ENCODE data around the gene UGT1A9. TPM values are rescaled to one million over a fixed set of nuclear protein-coding genes. Genes with fewer than 3 reads are reported as not detected.

The UGT1A9 gene
- total and polyA plus RNA-seq, 2 of the 13 experiments (the other 11 are each of a cell fraction or from before 2014, with no cell fraction given) = 0.07 TPM; not detected in 1

- TF ChIP-seq ZUFSP (CRISPR knock-in tag; IDR thresholded peaks at IDR 0.05; ENCODE audit: borderline replicate concordance) = no peak
- no peak for TF ChIP-seq GLI4 (CRISPR knock-in tag; IDR thresholded peaks at IDR 0.05; ENCODE audit: borderline replicate concordance)
- TF ChIP-seq NFYB (CRISPR knock-in tag; IDR thresholded peaks at IDR 0.05) = no peak
- TF ChIP-seq MLLT10 (CRISPR knock-in tag; IDR thresholded peaks at IDR 0.05) = no peak
- no peak for TF ChIP-seq ZNF383 (CRISPR knock-in tag; IDR thresholded peaks at IDR 0.05; ENCODE audit: borderline replicate concordance)
- no peak for TF ChIP-seq U2AF2 (IDR thresholded peaks at IDR 0.05; ENCODE audit: low read depth, low read length)
- peak; percentile 63; the same call in 1 of the 2 replicates for TF ChIP-seq ZNF430 (CRISPR knock-in tag; IDR thresholded peaks at IDR 0.05)
- TF ChIP-seq, protein P1, sequence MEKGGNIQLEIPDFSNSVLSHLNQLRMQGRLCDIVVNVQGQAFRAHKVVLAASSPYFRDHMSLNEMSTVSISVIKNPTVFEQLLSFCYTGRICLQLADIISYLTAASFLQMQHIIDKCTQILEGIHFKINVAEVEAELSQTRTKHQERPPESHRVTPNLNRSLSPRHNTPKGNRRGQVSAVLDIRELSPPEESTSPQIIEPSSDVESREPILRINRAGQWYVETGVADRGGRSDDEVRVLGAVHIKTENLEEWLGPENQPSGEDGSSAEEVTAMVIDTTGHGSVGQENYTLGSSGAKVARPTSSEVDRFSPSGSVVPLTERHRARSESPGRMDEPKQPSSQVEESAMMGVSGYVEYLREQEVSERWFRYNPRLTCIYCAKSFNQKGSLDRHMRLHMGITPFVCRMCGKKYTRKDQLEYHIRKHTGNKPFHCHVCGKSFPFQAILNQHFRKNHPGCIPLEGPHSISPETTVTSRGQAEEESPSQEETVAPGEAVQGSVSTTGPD (CRISPR knock-in tag; IDR thresholded peaks at IDR 0.05) = peak; percentile 94
- peak; percentile 97 for TF ChIP-seq PAXIP1 (CRISPR knock-in tag; conservative IDR thresholded peaks at IDR 0.05)
- no peak for TF ChIP-seq SAFB2 (CRISPR knock-in tag; IDR thresholded peaks at IDR 0.05; ENCODE audit: borderline replicate concordance, low read depth)
- no peak for TF ChIP-seq ATF7 (IDR thresholded peaks at IDR 0.05)
- TF ChIP-seq ATF7 (CRISPR knock-in tag; IDR thresholded peaks at IDR 0.05) = peak; percentile 40; the same call in 1 of the 2 replicates
- TF ChIP-seq RFX3 (CRISPR knock-in tag; IDR thresholded peaks at IDR 0.05) = 0 out of 2 replicates have a peak, but pooled peaks have one; percentile 16
- TF ChIP-seq EZH2 (conservative IDR thresholded peaks at IDR 0.05; ENCODE audit: low read depth, low read length) = no peak
- TF ChIP-seq TGIF2 (CRISPR knock-in tag; IDR thresholded peaks at IDR 0.05) = peak; percentile 82
- no peak for TF ChIP-seq RBM22 (optimal IDR thresholded peaks at IDR 0.05; ENCODE audit: low read length)
- peak; percentile 75; the same call in 1 of the 2 replicates for TF ChIP-seq ZMAT3 (CRISPR knock-in tag; conservative IDR thresholded peaks at IDR 0.05)
- peak; percentile 48; the same call in 1 of the 2 replicates for TF ChIP-seq ZNF414 (CRISPR knock-in tag; IDR thresholded peaks at IDR 0.05)
- TF ChIP-seq, protein P2, sequence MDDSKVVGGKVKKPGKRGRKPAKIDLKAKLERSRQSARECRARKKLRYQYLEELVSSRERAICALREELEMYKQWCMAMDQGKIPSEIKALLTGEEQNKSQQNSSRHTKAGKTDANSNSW (CRISPR knock-in tag; IDR thresholded peaks at IDR 0.05; ENCODE audit: borderline replicate concordance) = no peak
- TF ChIP-seq MEF2D (CRISPR knock-in tag; IDR thresholded peaks at IDR 0.05) = peak; percentile 93
- no peak for TF ChIP-seq MXD1 (CRISPR knock-in tag; IDR thresholded peaks at IDR 0.05)
- TF ChIP-seq STAT5B (CRISPR knock-in tag; IDR thresholded peaks at IDR 0.05) = peak; percentile 32; the same call in 1 of the 2 replicates
Measured at GRCh38 chr2:233756429-233757081, 84.9 kb downstream of the UGT1A9 start (continued).
